ENCODE measurements around the gene LRRC73. TPM values are rescaled to one million over a fixed set of nuclear protein-coding genes. Genes with fewer than 3 reads are reported as not detected.
"Not testable (repeated sequence)": the region's sequence is repeated elsewhere in the genome, so short reads cannot be mapped to it uniquely, and the experiment has no call there.

The LRRC73 gene
- 1 to 10 TPM; 1.1 to 4.8 (median 2.0) TPM for total RNA-seq
- polyA plus RNA-seq = under 1 TPM; 0.13 to 0.30 TPM
- long read RNA-seq, donor 1 = 0 reads
- long read RNA-seq, donor 2, partial matches to known transcripts = 0 of 2 reads
- long read RNA-seq, donor 2, other reads (novel, unspliced or antisense) = 0 of 2 reads
- long read RNA-seq, donor 3, partial matches to known transcripts = 0 of 2 reads
- long read RNA-seq, donor 3, other reads (novel, unspliced or antisense) = 0 of 2 reads

GRCh38 chr6:43509984-43510826 is at the start of gene LRRC73:
Gene LRRC73, minus strand, starts transcription at chr6:43510346. Its CDS starts 561 bp downstream, at chr6:43509785.
- H3K36me3 ChIP-seq = no peaks in the 10 kb centered on the region
- H3K9me3 ChIP-seq = no peaks in the 10 kb centered on the region
- no peaks in the 10 kb centered on the region for H3K27me3 ChIP-seq
- H3K27ac ChIP-seq = peak within 1 kb of the TSS in 1 of 2 donors; percentile 65
- 3 to 12% (median 3%) methylated on average over 34 to 96 of the region's 96 CpGs for WGBS, 3 donors
- peaks cover 9% of the 10 kb centered on the region for H3K4me1 ChIP-seq (ENCODE audit: insufficient read depth)
- H3K4me3 ChIP-seq = peak within 1 kb of the TSS; percentile 56
- peak; percentile 90 to 96 (median 94) for DNase-seq
- TF ChIP-seq POLR2A (IDR thresholded peaks at IDR 0.05) = peak; percentile 30
- TF ChIP-seq CTCF (IDR thresholded peaks at IDR 0.05) = no peak
- no peak for TF ChIP-seq EP300 (IDR thresholded peaks at IDR 0.05)
- intact Hi-C loops (cut with DNase I) = loop anchor here (5.0 to 10.0 kb wide), 7 partner anchors 53 to 667 kb away; partner anchors contain the start of genes DLK2 (in 1 of the 4) and DNPH1 (in 1 of the 4)

DNA sequence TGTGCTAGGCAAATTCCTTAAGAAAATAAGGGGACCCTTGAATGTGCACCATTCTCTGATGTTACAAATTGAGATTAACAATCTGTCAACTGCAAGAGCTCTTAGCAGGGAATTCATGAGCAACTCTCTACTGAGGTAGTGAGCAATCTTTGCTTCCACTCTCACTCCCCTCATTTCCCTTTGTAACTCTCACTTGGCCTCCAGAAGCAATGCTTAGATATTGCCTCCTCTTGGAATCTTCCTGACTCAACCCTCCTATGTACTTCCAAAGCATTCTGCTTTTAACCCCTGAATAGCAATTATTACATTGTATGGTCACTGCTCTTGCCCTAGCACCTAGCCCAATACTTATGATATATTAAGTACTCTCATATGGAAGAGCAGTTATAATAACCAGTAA is 49.2 kb upstream of the LRRC73 start:
- H3K36me3 ChIP-seq = no peaks in the 10 kb centered on the region
- intact Hi-C loops (cut with DNase I) = no loop called here

GRCh38 chr6:43557620-43558019 is 47.5 kb upstream of the LRRC73 start:
- H3K27ac ChIP-seq; H3K27me3 ChIP-seq; DNase-seq; H3K9me3 ChIP-seq; H3K4me3 ChIP-seq; H3K36me3 ChIP-seq; intact Hi-C loops (cut with DNase I); H3K4me1 ChIP-seq (ENCODE audit: insufficient read depth): not testable (repeated sequence)
- 95 to 98% (median 97%) methylated on average over 7 of the region's 7 CpGs for WGBS, 3 donors

More for the DNA sequence above, 49.2 kb upstream of the LRRC73 start:
- no peak overlapping the region for H3K4me3 ChIP-seq
- no peak for DNase-seq
- H3K27me3 ChIP-seq = no peaks in the 10 kb centered on the region
- TF ChIP-seq POLR2A (IDR thresholded peaks at IDR 0.05) (no peak), CTCF (IDR thresholded peaks at IDR 0.05) (no peak)
- H3K9me3 ChIP-seq = no peaks in the 10 kb centered on the region
- no peaks in the 10 kb centered on the region for H3K4me1 ChIP-seq (ENCODE audit: insufficient read depth)
- no peak overlapping the region for H3K27ac ChIP-seq

GRCh38 chr6:43547222-43547621 is 37.1 kb upstream of the LRRC73 start:
- Histone ChIP-seq H3K4me3 (no peak overlapping the region), H3K36me3 (no peaks in the 10 kb centered on the region), H3K27me3 (no peaks in the 10 kb centered on the region), H3K9me3 (no peaks in the 10 kb centered on the region), H3K4me1 (ENCODE audit: insufficient read depth) (no peaks in the 10 kb centered on the region), H3K27ac (no peak overlapping the region)
- WGBS, 3 donors = 63 to 68% (median 63%) methylated on average over 3 of the region's 3 CpGs
- intact Hi-C loops (cut with DNase I) = loop anchor here in 1 of 4 donors (5.0 kb wide), 1 partner anchor 740 kb away; no protein-coding TSS in a partner anchor
- no peak for DNase-seq
- TF ChIP-seq CTCF (IDR thresholded peaks at IDR 0.05) (no peak), EP300 (IDR thresholded peaks at IDR 0.05) (no peak), POLR2A (IDR thresholded peaks at IDR 0.05) (no peak)

DNA sequence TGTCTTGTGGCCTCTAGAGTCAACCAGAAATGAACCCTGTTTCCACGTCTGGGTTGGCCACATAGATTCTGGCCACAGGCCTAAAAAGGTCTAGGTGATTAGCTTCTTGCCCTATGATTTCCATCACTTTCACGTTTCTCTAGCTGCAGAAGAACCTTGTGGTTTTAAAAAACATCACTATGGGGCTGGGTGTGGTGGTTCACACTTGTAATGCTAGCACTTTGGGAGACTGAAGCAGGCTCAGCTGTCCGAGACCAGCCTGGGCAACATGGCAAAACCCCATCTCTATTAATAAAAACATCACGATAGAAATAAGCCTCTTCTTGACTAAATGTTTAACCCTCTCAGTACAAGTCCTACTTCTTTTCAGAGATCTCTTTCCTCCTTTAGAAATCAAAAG is 34.3 kb upstream of the LRRC73 start:
- no peaks in the 10 kb centered on the region for H3K9me3 ChIP-seq
- no peaks in the 10 kb centered on the region for H3K27me3 ChIP-seq
- no peak overlapping the region for H3K27ac ChIP-seq
- intact Hi-C loops (cut with DNase I) = no loop called here
- H3K4me3 ChIP-seq = no peak overlapping the region
- no peaks in the 10 kb centered on the region for H3K36me3 ChIP-seq
- TF ChIP-seq EP300 (IDR thresholded peaks at IDR 0.05) = no peak
- TF ChIP-seq POLR2A (IDR thresholded peaks at IDR 0.05) = no peak
- TF ChIP-seq CTCF (IDR thresholded peaks at IDR 0.05) = no peak
- no peak for DNase-seq
- H3K4me1 ChIP-seq (ENCODE audit: insufficient read depth) = no peaks in the 10 kb centered on the region
- 54 to 64% (median 55%) methylated on average over 4 of the region's 4 CpGs for WGBS, 3 donors
